ENCODE results near the gene TNC.

- TF ChIP-seq, protein P1, sequence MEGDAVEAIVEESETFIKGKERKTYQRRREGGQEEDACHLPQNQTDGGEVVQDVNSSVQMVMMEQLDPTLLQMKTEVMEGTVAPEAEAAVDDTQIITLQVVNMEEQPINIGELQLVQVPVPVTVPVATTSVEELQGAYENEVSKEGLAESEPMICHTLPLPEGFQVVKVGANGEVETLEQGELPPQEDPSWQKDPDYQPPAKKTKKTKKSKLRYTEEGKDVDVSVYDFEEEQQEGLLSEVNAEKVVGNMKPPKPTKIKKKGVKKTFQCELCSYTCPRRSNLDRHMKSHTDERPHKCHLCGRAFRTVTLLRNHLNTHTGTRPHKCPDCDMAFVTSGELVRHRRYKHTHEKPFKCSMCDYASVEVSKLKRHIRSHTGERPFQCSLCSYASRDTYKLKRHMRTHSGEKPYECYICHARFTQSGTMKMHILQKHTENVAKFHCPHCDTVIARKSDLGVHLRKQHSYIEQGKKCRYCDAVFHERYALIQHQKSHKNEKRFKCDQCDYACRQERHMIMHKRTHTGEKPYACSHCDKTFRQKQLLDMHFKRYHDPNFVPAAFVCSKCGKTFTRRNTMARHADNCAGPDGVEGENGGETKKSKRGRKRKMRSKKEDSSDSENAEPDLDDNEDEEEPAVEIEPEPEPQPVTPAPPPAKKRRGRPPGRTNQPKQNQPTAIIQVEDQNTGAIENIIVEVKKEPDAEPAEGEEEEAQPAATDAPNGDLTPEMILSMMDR (IDR thresholded peaks at IDR 0.05; ENCODE audit: low read depth, low read length) = no peak
- no peak for TF ChIP-seq POLR2A (IDR thresholded peaks at IDR 0.05; ENCODE audit: extremely low read depth, insufficient read length)
Measured at GRCh38 chr9:115063058-115063845, 54.7 kb downstream of the TNC start.
